CD4-positive, alpha-beta memory T cell (primary cell): ENCODE results near the gene NTN1. TPM values are rescaled to one million over a fixed set of nuclear protein-coding genes. Genes with fewer than 3 reads are reported as not detected.

ENCODE experiments used
- CTCF ChIA-PET: fragments of 350-600 bp; sonication (Branson Sonifier 250); formaldehyde crosslinking; loops from one replicate; lab custom pipeline; 2021; ENCODE audit warnings: inconsistent platforms; ENCODE audit not compliant: partially characterized antibody; lab: Charles Lee
- POLR2A ChIA-PET: fragments of 350-600 bp; sonication (Branson Sonifier 250); formaldehyde crosslinking; loops from one replicate; lab custom pipeline; 2021; ENCODE audit not compliant: partially characterized antibody; lab: Charles Lee
- DNase-seq, 5 donors: peaks; one replicate each; pipeline versions ENCODE4 v3.0.0 to v3.0.0-alpha.2; 2020 to 2022; ENCODE audit warnings: mixed read lengths in 1 of 5
- H3K27ac ChIP-seq: one replicate; pipeline ENCODE4 v1.7.0; 2013; ENCODE audit warnings: low read depth, low read length
- H3K27me3 ChIP-seq: 2 replicates; pipeline ENCODE4 v1.7.0; 2013; ENCODE audit warnings: mild to moderate bottlenecking, low read length, moderate library complexity; ENCODE audit not compliant: insufficient read depth
- H3K36me3 ChIP-seq: 2 replicates; pipeline ENCODE4 v1.7.0; 2013; ENCODE audit warnings: mild to moderate bottlenecking, low read length, moderate library complexity; ENCODE audit not compliant: insufficient read depth
- H3K4me1 ChIP-seq: 2 replicates; pipeline ENCODE4 v1.7.0; 2013; ENCODE audit warnings: mild to moderate bottlenecking, low read length, moderate library complexity; ENCODE audit not compliant: insufficient read depth
- H3K4me3 ChIP-seq, 2 donors: one replicate each; pipeline ENCODE4 v1.7.0; 2013; ENCODE audit warnings: low read length in 2 of 2, mild to moderate bottlenecking in 1 of 2
- H3K9me3 ChIP-seq, 2 donors: one replicate each; pipeline ENCODE4 v1.7.0; 2013; ENCODE audit warnings: low read length in 2 of 2, control low read depth in 1 of 2; ENCODE audit not compliant: control insufficient read depth in 1 of 2
- H3K27ac Mint-ChIP-seq, 7 donors: one replicate each; pipeline ENCODE4 v1.8.0; 2020 to 2021; ENCODE audit warnings: mixed read lengths in 7 of 7, mild to moderate bottlenecking in 6 of 7, inconsistent platforms in 3 of 7, moderate library complexity in 3 of 7
- H3K27me3 Mint-ChIP-seq, 2 donors: one replicate each; pipeline ENCODE4 v1.8.0; 2020 to 2021; ENCODE audit warnings: mixed read lengths in 2 of 2
- H3K36me3 Mint-ChIP-seq, 2 donors: one replicate each; pipeline ENCODE4 v1.8.0; 2020 to 2021; ENCODE audit warnings: mixed read lengths in 2 of 2, inconsistent platforms in 1 of 2, mild to moderate bottlenecking in 1 of 2
- H3K4me1 Mint-ChIP-seq, 4 donors: one replicate each; pipeline ENCODE4 v1.8.0; 2020 to 2021; ENCODE audit warnings: mixed read lengths in 4 of 4, mild to moderate bottlenecking in 1 of 4
- H3K4me3 Mint-ChIP-seq, 8 donors: one replicate each; pipeline ENCODE4 v1.8.0; 2020 to 2021; ENCODE audit warnings: mixed read lengths in 8 of 8, mild to moderate bottlenecking in 7 of 8, moderate library complexity in 6 of 8, inconsistent platforms in 3 of 8
- H3K9me3 Mint-ChIP-seq, 8 donors: one replicate each; pipeline ENCODE4 v1.8.0; 2020 to 2021; ENCODE audit warnings: mixed read lengths in 8 of 8, mild to moderate bottlenecking in 5 of 8, inconsistent platforms in 3 of 8, moderate library complexity in 1 of 8
- intact Hi-C: fragments of 100-400 bp; cut with micrococcal nuclease; formaldehyde crosslinking; loops from one replicate; pipeline ENCODE4 v1.15.1; 2023
- polyA plus RNA-seq, 2 donors: library from polyadenylated mRNA; unstranded; fragments of 300-500 nt; fragmentation: Illumina TruSeq; gene quantifications; one replicate each; pipeline ENCODE4 v1.2.3, GENCODE V29; 2021
- total RNA-seq, 2 experiments: library from RNA; stranded (reverse); gene quantifications; one replicate each; pipeline ENCODE4 v1.2.3, GENCODE V29; 2021

Gene NTN1
- total and polyA plus RNA-seq, 4 experiments from 2014 or later, result 0.02 TPM; not detected in 3

GRCh38 chr17:9115214-9116191 lies 94.2 kb downstream of the NTN1 start:
- ChIA-PET CTCF (interaction anchor here (1.4 kb wide), 1 partner anchor 177 kb away, joined by 5 read pairs; no protein-coding TSS in a partner anchor), POLR2A (no interaction called here)
- peak overlapping the region in 2 of 7 donors; percentile 25 to 70 for H3K27ac Mint-ChIP-seq
- H3K27me3 ChIP-seq, result no peaks in the 10 kb centered on the region
- DNase-seq, result peak in 2 of 5 donors; percentile 1 to 12
- H3K9me3 ChIP-seq, result no peaks in the 10 kb centered on the region
- no peaks in the 10 kb centered on the region for H3K36me3 ChIP-seq
- intact Hi-C loops, result no loop called here
- no peak overlapping the region for H3K27ac ChIP-seq
- peaks cover 18 to 27% of the 10 kb centered on the region in 2 donors for H3K27me3 Mint-ChIP-seq
- peak overlapping the region; percentile 38 to 76 (median 56) for H3K4me3 Mint-ChIP-seq
- no peak overlapping the region for H3K4me3 ChIP-seq
- H3K4me1 Mint-ChIP-seq, result peaks cover 0 to 13% (median 3%) of the 10 kb centered on the region in 4 donors
- no peaks in the 10 kb centered on the region for H3K4me1 ChIP-seq
- peaks cover 0 to 5% (median 2%) of the 10 kb centered on the region in 8 donors for H3K9me3 Mint-ChIP-seq
- H3K36me3 Mint-ChIP-seq, result no peaks in the 10 kb centered on the region

- POLR2A ChIA-PET, result no interaction called here
- no peak for DNase-seq
- H3K4me1 ChIP-seq, result no peaks in the 10 kb centered on the region
- H3K27me3 ChIP-seq, result no peaks in the 10 kb centered on the region
- CTCF ChIA-PET, result no interaction called here
- H3K4me3 ChIP-seq, result no peak overlapping the region
- H3K36me3 ChIP-seq, result no peaks in the 10 kb centered on the region
- H3K27ac ChIP-seq, result no peak overlapping the region
- no peaks in the 10 kb centered on the region for H3K9me3 ChIP-seq
- Mint-ChIP-seq H3K36me3 (no peaks in the 10 kb centered on the region), H3K27ac (no peak overlapping the region), H3K4me1 (peaks cover 0 to 13% (median 3%) of the 10 kb centered on the region in 4 donors), H3K4me3 (peak overlapping the region in 3 of 8 donors; percentile 3 to 71 (median 17)), H3K9me3 (peaks cover 0 to 5% (median 2%) of the 10 kb centered on the region in 8 donors), H3K27me3 (peaks cover 16 to 27% of the 10 kb centered on the region in 2 donors)
- intact Hi-C loops, result no loop called here
These were observed 95.1 kb downstream of the NTN1 start for GRCh38 chr17:9116311-9116835.

GRCh38 chr17:9116861-9117568 lies 95.7 kb downstream of the NTN1 start:
- no peak overlapping the region for H3K4me3 Mint-ChIP-seq
- Histone ChIP-seq H3K4me1 (no peaks in the 10 kb centered on the region), H3K36me3 (no peaks in the 10 kb centered on the region), H3K27ac (no peak overlapping the region), H3K4me3 (no peak overlapping the region), H3K27me3 (no peaks in the 10 kb centered on the region), H3K9me3 (no peaks in the 10 kb centered on the region)
- peaks cover 16 to 24% of the 10 kb centered on the region in 2 donors for H3K27me3 Mint-ChIP-seq
- POLR2A ChIA-PET, result no interaction called here
- DNase-seq, result no peak
- no peak overlapping the region for H3K27ac Mint-ChIP-seq
- H3K9me3 Mint-ChIP-seq, result peaks cover 0 to 5% (median 2%) of the 10 kb centered on the region in 8 donors
- intact Hi-C loops, result no loop called here
- H3K4me1 Mint-ChIP-seq, result peaks cover 0 to 13% (median 3%) of the 10 kb centered on the region in 4 donors
- no peaks in the 10 kb centered on the region for H3K36me3 Mint-ChIP-seq
- CTCF ChIA-PET, result no interaction called here

GRCh38 chr17:9120471-9120870 lies 99.2 kb downstream of the NTN1 start:
- Mint-ChIP-seq H3K4me3 (no peak overlapping the region), H3K27ac (peak overlapping the region in 1 of 7 donors; percentile 17), H3K4me1 (peaks cover 2 to 13% (median 7%) of the 10 kb centered on the region in 4 donors), H3K27me3 (peaks cover 20 to 25% of the 10 kb centered on the region in 2 donors), H3K36me3 (no peaks in the 10 kb centered on the region), H3K9me3 (peaks cover 0 to 5% (median 2%) of the 10 kb centered on the region in 8 donors)
- Histone ChIP-seq H3K9me3 (no peaks in the 10 kb centered on the region), H3K4me3 (no peak overlapping the region), H3K4me1 (no peaks in the 10 kb centered on the region), H3K27me3 (no peaks in the 10 kb centered on the region), H3K27ac (no peak overlapping the region), H3K36me3 (no peaks in the 10 kb centered on the region)
- CTCF ChIA-PET, result no interaction called here
- DNase-seq, result no peak
- intact Hi-C loops, result no loop called here
- POLR2A ChIA-PET, result no interaction called here

GRCh38 chr17:9121186-9121820 lies 100.0 kb downstream of the NTN1 start:
- ChIA-PET POLR2A (no interaction called here), CTCF (no interaction called here)
- peak overlapping the region in 1 of 8 donors; percentile 31 for H3K4me3 Mint-ChIP-seq
- H3K9me3 Mint-ChIP-seq, result peaks cover 0 to 5% (median 2%) of the 10 kb centered on the region in 8 donors
- H3K27me3 ChIP-seq, result no peaks in the 10 kb centered on the region
- H3K36me3 Mint-ChIP-seq, result no peaks in the 10 kb centered on the region
- DNase-seq, result no peak
- H3K4me1 Mint-ChIP-seq, result peaks cover 2 to 7% (median 5%) of the 10 kb centered on the region in 4 donors
- H3K36me3 ChIP-seq, result no peaks in the 10 kb centered on the region
- H3K27ac ChIP-seq, result no peak overlapping the region
- H3K9me3 ChIP-seq, result no peaks in the 10 kb centered on the region
- H3K27me3 Mint-ChIP-seq, result peaks cover 21 to 28% of the 10 kb centered on the region in 2 donors
- no peaks in the 10 kb centered on the region for H3K4me1 ChIP-seq
- no peak overlapping the region for H3K4me3 ChIP-seq
- intact Hi-C loops, result no loop called here
- no peak overlapping the region for H3K27ac Mint-ChIP-seq

GRCh38 chr17:9123594-9124553 lies 102.6 kb downstream of the NTN1 start:
- no peaks in the 10 kb centered on the region for H3K36me3 ChIP-seq
- H3K4me1 Mint-ChIP-seq, result peaks cover 0 to 7% (median 2%) of the 10 kb centered on the region in 4 donors
- POLR2A ChIA-PET, result no interaction called here

More at GRCh38 chr17:9123594-9124553, 102.6 kb downstream of the NTN1 start:
- intact Hi-C loops, result no loop called here
- no peaks in the 10 kb centered on the region for H3K9me3 ChIP-seq
- no peak for DNase-seq
- H3K27ac ChIP-seq, result no peak overlapping the region
- no peaks in the 10 kb centered on the region for H3K27me3 ChIP-seq
- H3K4me3 ChIP-seq, result no peak overlapping the region
- H3K4me3 Mint-ChIP-seq, result peak overlapping the region in 1 of 8 donors; percentile 49
- H3K27ac Mint-ChIP-seq, result peak overlapping the region in 1 of 7 donors; percentile 25
- no peaks in the 10 kb centered on the region for H3K4me1 ChIP-seq
- peaks cover 17 to 23% of the 10 kb centered on the region in 2 donors for H3K27me3 Mint-ChIP-seq
- CTCF ChIA-PET, result no interaction called here
- H3K36me3 Mint-ChIP-seq, result no peaks in the 10 kb centered on the region
- peaks cover 0 to 5% (median under 1%) of the 10 kb centered on the region in 8 donors for H3K9me3 Mint-ChIP-seq
